HG02981 (cell line): ENCODE measurements around the gene RRP15.

ENCODE experiments used
- ATAC-seq: cut with Tn5 transposase; IDR thresholded peaks from one replicate; pipeline ENCODE4 v1.9.1; 2021; ENCODE audit warnings: mild to moderate bottlenecking, moderate library complexity; ENCODE audit not compliant: unreplicated experiment

RRP15 gene

GRCh38 chr1:218357893-218358232 lies 72.8 kb downstream of the RRP15 start:
- no peak for ATAC-seq

- no peak for ATAC-seq
Measured at GRCh38 chr1:218361298-218362065, 76.4 kb downstream of the RRP15 start.

DNA sequence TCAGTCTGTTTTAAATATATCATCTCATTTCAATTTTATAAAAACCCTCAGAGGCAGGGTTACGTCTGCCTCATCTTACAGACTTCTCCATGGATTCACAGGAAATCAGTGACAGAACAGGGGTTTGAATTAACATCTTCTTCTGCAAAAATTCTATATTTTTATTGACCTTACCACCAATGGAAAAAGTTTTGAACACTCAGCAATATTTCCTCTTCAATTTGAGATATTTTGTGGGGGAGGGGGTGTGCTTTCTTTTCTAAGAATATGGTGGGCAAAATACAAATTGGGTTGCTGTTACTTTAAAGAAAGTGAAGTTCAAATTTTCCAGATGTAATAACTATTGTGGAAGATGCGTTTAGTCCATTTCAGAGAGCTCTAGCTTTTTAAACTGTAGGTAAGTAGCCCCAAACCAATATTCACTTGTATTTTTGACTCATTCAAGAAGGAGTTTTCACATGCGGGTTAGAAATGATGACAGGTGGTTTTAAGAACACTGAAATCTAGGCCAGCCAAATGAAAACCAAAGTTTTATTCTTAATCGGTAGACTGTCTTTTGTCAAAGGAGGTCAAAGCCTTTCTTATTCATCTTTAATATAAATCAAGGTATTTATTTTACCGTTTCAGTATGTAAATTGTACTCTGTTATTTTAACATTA lies 77.5 kb downstream of the RRP15 start:
- ATAC-seq = no peak

DNA sequence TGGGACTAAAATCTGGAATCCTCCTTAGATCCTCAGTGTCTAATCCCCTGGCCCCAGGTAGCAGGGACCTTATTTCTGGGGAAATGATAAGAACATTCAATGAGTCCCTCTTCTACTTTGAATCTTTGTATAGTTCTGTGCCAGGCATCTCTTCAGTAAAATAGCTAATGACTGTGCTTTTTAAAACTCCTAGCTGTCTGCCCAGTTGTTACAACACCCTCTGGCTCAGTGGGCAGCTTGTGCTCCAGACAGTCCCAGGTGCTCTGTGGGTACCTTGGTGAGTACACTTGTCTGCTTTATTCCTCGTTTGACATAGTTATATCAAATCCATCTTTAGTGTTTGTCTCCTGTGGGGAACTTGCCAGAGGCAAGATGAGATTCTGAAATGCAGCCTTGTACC lies 78.0 kb downstream of the RRP15 start:
- no peak for ATAC-seq

GRCh38 chr1:218364028-218364710 lies 79.1 kb downstream of the RRP15 start:
- ATAC-seq = no peak

DNA sequence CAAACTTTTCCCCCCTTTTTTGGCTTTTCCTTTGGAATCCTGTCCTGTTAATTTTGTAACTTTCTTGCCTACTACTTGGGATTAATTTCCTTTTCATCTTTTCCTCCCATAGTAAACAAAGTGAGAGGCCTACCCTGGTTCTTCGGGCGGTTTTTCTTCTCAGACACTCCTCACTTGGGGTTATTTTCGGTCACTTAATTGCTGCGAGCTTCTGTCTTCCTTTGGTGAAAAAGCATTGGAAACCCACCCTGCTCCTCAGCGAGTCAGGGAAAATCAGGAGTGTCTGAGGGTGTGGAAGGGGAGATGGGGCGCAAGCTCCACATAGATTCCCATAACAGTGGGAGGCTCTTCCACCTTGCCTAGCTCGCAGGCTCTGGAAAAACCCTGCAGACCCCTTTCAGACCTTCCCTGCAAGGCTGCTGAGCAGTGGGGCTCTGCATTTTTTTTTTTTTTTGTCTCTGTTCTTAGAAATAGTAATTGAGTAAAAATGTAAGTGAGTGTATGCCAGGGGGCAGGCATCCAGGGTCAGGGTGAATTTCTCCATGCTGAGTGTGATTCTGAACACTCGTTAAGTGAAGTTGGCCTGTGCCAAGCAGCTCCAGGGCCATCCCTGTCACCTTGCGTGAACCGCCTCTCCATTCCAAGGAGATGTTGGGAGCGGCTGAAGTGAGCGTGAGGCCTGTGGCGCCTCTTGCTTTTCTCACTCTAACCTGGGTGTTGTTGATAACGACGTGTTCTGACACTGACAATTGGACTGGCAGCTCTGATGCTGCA lies 80.3 kb downstream of the RRP15 start:
- ATAC-seq = no peak

GRCh38 chr1:218366322-218367052 lies 81.4 kb downstream of the RRP15 start:
- no peak for ATAC-seq

GRCh38 chr1:218367118-218367517 lies 82.0 kb downstream of the RRP15 start:
- ATAC-seq = no peak

- ATAC-seq = no peak
Measured at GRCh38 chr1:218368686-218369085, 83.6 kb downstream of the RRP15 start.

GRCh38 chr1:218369688-218370511 lies 84.8 kb downstream of the RRP15 start:
- no peak for ATAC-seq

GRCh38 chr1:218371927-218372672 lies 87.0 kb downstream of the RRP15 start:
- no peak for ATAC-seq

- no peak for ATAC-seq
Measured at GRCh38 chr1:218374401-218375353, 89.6 kb downstream of the RRP15 start.

- ATAC-seq = peak; percentile 11
Measured at GRCh38 chr1:218376722-218377121, 91.6 kb downstream of the RRP15 start.

DNA sequence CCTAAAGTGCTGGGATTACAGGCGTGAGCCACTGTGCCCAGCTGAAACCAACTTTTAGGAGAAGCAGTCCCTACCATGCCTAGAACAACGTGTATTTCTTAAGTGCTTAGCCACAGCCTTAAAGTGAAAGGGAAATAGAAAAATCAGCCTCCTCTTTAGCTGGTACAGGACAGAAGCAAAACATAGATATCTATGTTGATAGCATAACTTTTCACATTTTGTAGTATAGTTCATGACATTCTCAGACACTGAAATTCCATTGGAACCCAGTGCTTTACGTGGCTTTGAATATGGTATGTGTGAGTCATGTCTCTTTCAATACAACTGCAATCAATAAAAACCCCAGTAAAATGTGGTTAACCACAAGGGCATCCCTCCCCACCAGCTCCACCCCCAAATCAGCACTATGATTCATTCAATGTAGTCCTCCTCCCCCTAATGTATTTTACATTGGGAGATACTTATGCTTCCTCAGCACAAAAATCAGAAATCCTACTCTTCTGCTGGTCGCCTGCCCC lies 92.1 kb downstream of the RRP15 start:
- ATAC-seq = peak; percentile 85

- ATAC-seq = no peak
Measured at GRCh38 chr1:218380125-218380977, 95.3 kb downstream of the RRP15 start.

DNA sequence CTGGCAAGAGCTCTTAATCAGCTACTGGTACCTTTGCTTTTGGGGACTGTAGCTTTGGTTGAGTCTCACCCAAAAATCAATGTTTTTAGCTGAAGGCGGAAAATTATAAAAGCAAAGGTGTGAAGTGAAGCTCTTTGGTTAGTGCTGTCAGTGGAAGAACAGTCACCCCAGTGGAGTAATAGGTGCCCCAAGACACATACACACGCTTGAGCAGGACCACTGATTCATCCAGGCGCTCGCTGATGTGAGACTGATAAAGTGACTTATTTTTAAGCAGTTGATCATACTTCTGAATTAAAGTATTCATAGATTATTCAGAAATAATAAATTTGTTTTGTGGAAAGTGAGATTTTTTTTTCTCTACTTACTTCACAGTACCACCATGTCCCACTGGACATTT lies 97.2 kb downstream of the RRP15 start:
- no peak for ATAC-seq

GRCh38 chr1:218383051-218383450 lies 98.0 kb downstream of the RRP15 start:
- no peak for ATAC-seq
